Breast epithelium (tissue), 4 donors: ENCODE data around the gene RAPH1. TPM values are rescaled to one million over a fixed set of nuclear protein-coding genes. Genes with fewer than 3 reads are reported as not detected.

Experiments used
- DNase-seq, 2 donors: peaks; one replicate each; pipeline ENCODE4 v3.0.0-alpha.2; 2019; ENCODE audit warnings: low spot score in 2 of 2
- H3K27ac ChIP-seq, 2 donors: fragments of 200-600 bp; sonication (generic) in 1 of 2; one replicate each; pipeline ENCODE4 v1.5.1; 2016 to 2019; ENCODE audit warnings: mild to moderate bottlenecking in 1 of 2
- H3K27me3 ChIP-seq, 2 donors: fragments of 200-600 bp; sonication (generic) in 1 of 2; one replicate each; pipeline versions ENCODE4 v1.5.1 to v1.6.0; 2017 to 2019; ENCODE audit warnings: control low read depth in 1 of 2, mild to moderate bottlenecking in 1 of 2
- H3K36me3 ChIP-seq: fragments of 200-600 bp; one replicate; pipeline ENCODE4 v1.5.1; 2019
- H3K4me1 ChIP-seq, 2 donors: fragments of 200-600 bp; sonication (generic); one replicate each; pipeline ENCODE4 v1.5.1; 2016 to 2019; ENCODE audit warnings: control low read depth in 1 of 2
- H3K4me3 ChIP-seq, 3 donors: fragments of 200-600 bp; sonication (generic); 1 replicate in 2 of 3; 2 replicates in 1 of 3; pipeline ENCODE4 v1.5.1; 2016 to 2019; ENCODE audit warnings: mild to moderate bottlenecking in 3 of 3, moderate library complexity in 2 of 3
- H3K9me3 ChIP-seq, 2 donors: fragments of 200-600 bp; sonication (generic) in 1 of 2; one replicate each; pipeline ENCODE4 v1.5.1; 2016 to 2019; ENCODE audit warnings: control low read depth in 1 of 2
- CTCF ChIP-seq, 3 donors: fragments of 450-650 bp; IDR thresholded peaks; one replicate each; pipeline ENCODE4 v1.5.1; 2016 to 2017; ENCODE audit warnings: antibody characterized with exemption in 3 of 3, mild to moderate bottlenecking in 3 of 3, moderate library complexity in 3 of 3
- POLR2A ChIP-seq: fragments of 450-650 bp; IDR thresholded peaks from one replicate; pipeline ENCODE4 v1.6.1; 2016; ENCODE audit warnings: antibody characterized with exemption, mild to moderate bottlenecking, moderate library complexity
- POLR2AphosphoS5 ChIP-seq, 3 donors: sonication (generic); formaldehyde crosslinking; IDR thresholded peaks; one replicate each; pipeline ENCODE4 v1.6.1; 2017; ENCODE audit warnings: antibody characterized with exemption in 3 of 3
- intact Hi-C: fragments of 100-400 bp; cut with DNase I; formaldehyde crosslinking; loops from one replicate; pipeline ENCODE4 v1.15.1; 2023; ENCODE audit warnings: low total_unique reads
- total RNA-seq, 3 donors: library from RNA; depleted of rRNA; stranded (reverse); fragments of >200 nt; gene quantifications; one replicate each; pipeline ENCODE4 v1.1.0, GENCODE V29; 2016

The RAPH1 gene
- 10 to 100 TPM; 33.0 to 66.9 (median 62.3) TPM for total RNA-seq

DNA sequence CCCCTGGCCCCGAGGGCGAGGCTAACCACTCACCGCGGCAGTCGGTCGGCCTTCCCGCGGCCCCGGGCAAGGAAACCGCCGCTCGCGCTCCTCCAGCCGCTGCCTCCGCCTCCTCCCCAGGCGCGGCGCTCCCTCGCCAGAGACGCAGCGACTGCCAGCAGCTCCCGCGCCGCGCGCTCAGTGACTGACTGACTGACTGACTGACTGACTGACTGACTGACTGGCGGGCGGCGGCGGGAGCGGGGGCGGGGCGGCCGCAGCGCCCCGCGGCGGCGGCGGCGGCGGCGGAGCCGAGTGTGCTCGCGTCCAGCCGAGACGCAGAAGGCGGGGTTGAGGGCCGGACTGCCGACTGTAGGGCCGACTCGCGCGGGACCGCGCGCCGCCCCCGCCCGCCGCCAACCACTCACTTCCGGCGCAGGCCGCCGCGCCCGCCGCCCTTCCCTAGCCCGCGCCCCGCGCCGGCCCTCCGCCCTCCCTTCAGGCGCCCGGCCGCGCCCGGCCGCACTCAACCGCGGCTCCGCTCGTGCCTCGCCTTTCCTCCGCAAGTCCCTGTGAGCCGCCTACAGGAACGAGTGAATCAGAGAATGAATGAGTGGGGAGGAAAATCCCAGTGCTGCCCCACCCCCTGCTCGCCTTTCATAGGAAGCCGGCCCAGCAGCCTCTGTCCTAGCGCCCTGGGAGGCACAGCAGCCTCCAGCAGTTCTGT lies at the start of gene RAPH1:
Gene RAPH1 (minus strand): TSS at position 224 of the 706 bp plus-strand sequence. CDS start 39,948 bp downstream, outside the sequence.
- no peaks in the 10 kb centered on the region for H3K9me3 ChIP-seq
- TF ChIP-seq POLR2AphosphoS5 (IDR thresholded peaks at IDR 0.05) (peak; percentile 26 to 53 (median 50)), POLR2A (no peak), CTCF (IDR thresholded peaks at IDR 0.05) (no peak)
- no peaks in the 10 kb centered on the region for H3K4me1 ChIP-seq
- H3K27ac ChIP-seq = peak within 1 kb of the TSS; percentile 93 to 99
- DNase-seq = peak; percentile 62 to 78
- H3K27me3 ChIP-seq = no peaks in the 10 kb centered on the region
- intact Hi-C loops = no loop called here
- peak within 1 kb of the TSS; percentile 81 to 100 (median 98) for H3K4me3 ChIP-seq
- no peaks in the 10 kb centered on the region for H3K36me3 ChIP-seq

GRCh38 chr2:203584784-203585183 lies 49.7 kb upstream of the RAPH1 start:
- TF ChIP-seq CTCF (IDR thresholded peaks at IDR 0.05) (no peak), POLR2A (no peak), POLR2AphosphoS5 (IDR thresholded peaks at IDR 0.05) (no peak)
- Histone ChIP-seq H3K4me1 (peaks cover 0 to 21% of the 10 kb centered on the region in 2 donors), H3K36me3 (no peaks in the 10 kb centered on the region), H3K27ac (peak overlapping the region in 1 of 2 donors; percentile 54), H3K4me3 (no peak overlapping the region), H3K27me3 (no peaks in the 10 kb centered on the region), H3K9me3 (no peaks in the 10 kb centered on the region)
- intact Hi-C loops = no loop called here
- no peak for DNase-seq

GRCh38 chr2:203583701-203584100 lies 48.6 kb upstream of the RAPH1 start:
- DNase-seq = no peak
- intact Hi-C loops = no loop called here

DNA sequence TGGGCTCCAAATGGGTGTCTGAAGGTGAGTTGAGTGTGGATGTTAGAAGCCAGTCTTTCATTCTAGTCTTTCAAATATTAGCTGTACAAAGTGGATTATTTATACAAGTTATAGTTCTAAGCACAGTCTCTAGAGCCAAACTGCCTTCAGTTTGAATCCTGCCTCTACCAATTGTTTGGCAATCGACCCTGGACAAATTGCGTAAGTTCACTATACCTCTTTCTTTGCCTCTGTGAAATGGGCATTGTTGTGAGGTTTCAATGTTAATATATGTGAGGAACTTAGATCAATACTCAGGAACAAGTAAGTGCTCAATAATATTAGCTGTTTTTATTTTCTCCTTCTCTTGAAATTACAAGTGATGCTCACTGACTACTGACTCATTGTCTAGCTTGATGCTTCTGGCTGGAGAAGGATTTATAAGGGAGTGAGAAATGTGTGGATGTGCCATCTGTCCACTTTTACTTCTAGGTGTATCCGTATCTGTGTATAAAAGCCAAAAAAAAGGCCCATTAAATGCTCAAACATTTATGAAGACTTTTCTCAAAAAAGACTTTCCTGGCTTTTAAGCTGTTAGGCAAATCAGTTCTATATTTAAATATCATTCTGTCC lies 48.1 kb upstream of the RAPH1 start:
- Histone ChIP-seq H3K36me3 (no peaks in the 10 kb centered on the region), H3K27ac (peak overlapping the region; percentile 64 to 92), H3K27me3 (no peaks in the 10 kb centered on the region), H3K4me3 (no peak overlapping the region), H3K4me1 (peaks cover 0 to 21% of the 10 kb centered on the region in 2 donors), H3K9me3 (no peaks in the 10 kb centered on the region)
- DNase-seq = no peak
- intact Hi-C loops = no loop called here
- no peak for TF ChIP-seq POLR2AphosphoS5 (IDR thresholded peaks at IDR 0.05)
- no peak for TF ChIP-seq POLR2A
- TF ChIP-seq CTCF (IDR thresholded peaks at IDR 0.05) = no peak

More at GRCh38 chr2:203583701-203584100, 48.6 kb upstream of the RAPH1 start:
- Histone ChIP-seq H3K9me3 (no peaks in the 10 kb centered on the region), H3K36me3 (no peaks in the 10 kb centered on the region), H3K4me3 (no peak overlapping the region), H3K27ac (peak overlapping the region; percentile 64 to 92), H3K4me1 (peaks cover 0 to 21% of the 10 kb centered on the region in 2 donors), H3K27me3 (no peaks in the 10 kb centered on the region)
- TF ChIP-seq POLR2A = no peak
- TF ChIP-seq POLR2AphosphoS5 (IDR thresholded peaks at IDR 0.05) = no peak
- TF ChIP-seq CTCF (IDR thresholded peaks at IDR 0.05) = no peak

- no peak for DNase-seq
- no peak overlapping the region for H3K4me3 ChIP-seq
- H3K4me1 ChIP-seq = peaks cover 0 to 21% of the 10 kb centered on the region in 2 donors
- no peaks in the 10 kb centered on the region for H3K27me3 ChIP-seq
- no peaks in the 10 kb centered on the region for H3K9me3 ChIP-seq
- TF ChIP-seq CTCF (IDR thresholded peaks at IDR 0.05) = no peak
- peak overlapping the region; percentile 64 to 92 for H3K27ac ChIP-seq
- intact Hi-C loops = no loop called here
- no peaks in the 10 kb centered on the region for H3K36me3 ChIP-seq
These were observed 47.4 kb upstream of the RAPH1 start for GRCh38 chr2:203582468-203582867.
